Measurements from ENCODE around the gene SLC24A3. TPM values are rescaled to one million over a fixed set of nuclear protein-coding genes. Genes with fewer than 3 reads are reported as not detected.
A peak's percentile ranks its signal among the peaks of the same experiment; 100 is the strongest.

The SLC24A3 gene
- total RNA-seq, 1 donor from 2014 or later: 14.0 TPM

DNA sequence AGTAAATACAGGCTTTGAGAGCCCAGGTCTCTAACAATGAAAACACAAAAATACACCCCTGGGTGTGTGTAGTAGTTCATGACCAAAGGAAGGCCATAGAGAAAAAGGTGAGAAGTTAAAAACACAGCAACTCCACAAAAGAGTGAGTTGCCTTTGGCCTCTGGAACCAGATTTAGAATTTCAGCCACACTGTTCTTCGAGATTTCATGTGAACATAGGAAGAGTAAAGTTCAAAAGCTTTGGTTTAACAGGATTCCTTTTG is 502.1 kb downstream of the SLC24A3 start:
- TF ChIP-seq, protein P1, sequence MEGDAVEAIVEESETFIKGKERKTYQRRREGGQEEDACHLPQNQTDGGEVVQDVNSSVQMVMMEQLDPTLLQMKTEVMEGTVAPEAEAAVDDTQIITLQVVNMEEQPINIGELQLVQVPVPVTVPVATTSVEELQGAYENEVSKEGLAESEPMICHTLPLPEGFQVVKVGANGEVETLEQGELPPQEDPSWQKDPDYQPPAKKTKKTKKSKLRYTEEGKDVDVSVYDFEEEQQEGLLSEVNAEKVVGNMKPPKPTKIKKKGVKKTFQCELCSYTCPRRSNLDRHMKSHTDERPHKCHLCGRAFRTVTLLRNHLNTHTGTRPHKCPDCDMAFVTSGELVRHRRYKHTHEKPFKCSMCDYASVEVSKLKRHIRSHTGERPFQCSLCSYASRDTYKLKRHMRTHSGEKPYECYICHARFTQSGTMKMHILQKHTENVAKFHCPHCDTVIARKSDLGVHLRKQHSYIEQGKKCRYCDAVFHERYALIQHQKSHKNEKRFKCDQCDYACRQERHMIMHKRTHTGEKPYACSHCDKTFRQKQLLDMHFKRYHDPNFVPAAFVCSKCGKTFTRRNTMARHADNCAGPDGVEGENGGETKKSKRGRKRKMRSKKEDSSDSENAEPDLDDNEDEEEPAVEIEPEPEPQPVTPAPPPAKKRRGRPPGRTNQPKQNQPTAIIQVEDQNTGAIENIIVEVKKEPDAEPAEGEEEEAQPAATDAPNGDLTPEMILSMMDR (conservative IDR thresholded peaks at IDR 0.05): no peak
- Mint-ChIP-seq H3K36me3 (peaks cover 10% of the 10 kb centered on the region), H3K27ac (no peak overlapping the region), H3K27me3 (no peaks in the 10 kb centered on the region), H3K9me3 (no peaks in the 10 kb centered on the region), H3K4me3 (no peak overlapping the region), H3K4me1 (ENCODE audit: unreplicated experiment) (peaks cover 36% of the 10 kb centered on the region)
- no peak for DNase-seq (ENCODE audit: extremely low spot score, unreplicated experiment)

DNA sequence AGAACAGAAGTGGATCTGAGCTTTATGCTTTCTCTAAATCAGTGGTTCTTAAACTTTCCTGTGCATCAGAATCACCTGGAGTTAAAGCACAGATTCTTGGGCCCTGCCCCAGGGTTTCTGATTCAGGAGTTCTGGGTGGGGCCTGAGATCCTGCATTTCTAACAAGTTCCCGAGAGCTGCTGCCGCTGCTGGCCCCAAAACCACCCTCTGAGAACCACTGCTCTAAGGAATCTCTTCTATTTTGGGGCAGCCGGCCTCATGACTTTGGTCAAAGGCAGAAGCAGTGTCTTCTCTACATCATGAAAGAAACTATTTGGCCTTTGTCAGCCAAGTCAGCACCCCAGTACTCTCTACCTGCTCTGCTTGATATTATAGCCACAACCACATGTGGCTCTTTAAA is 503.5 kb downstream of the SLC24A3 start:
- Mint-ChIP-seq H3K4me3 (no peak overlapping the region), H3K4me1 (ENCODE audit: unreplicated experiment) (peaks cover 23% of the 10 kb centered on the region), H3K36me3 (peaks cover 10% of the 10 kb centered on the region), H3K9me3 (no peaks in the 10 kb centered on the region), H3K27ac (no peak overlapping the region), H3K27me3 (no peaks in the 10 kb centered on the region)
- no peak for DNase-seq (ENCODE audit: extremely low spot score, unreplicated experiment)
- TF ChIP-seq, protein P1 (conservative IDR thresholded peaks at IDR 0.05): no peak

DNA sequence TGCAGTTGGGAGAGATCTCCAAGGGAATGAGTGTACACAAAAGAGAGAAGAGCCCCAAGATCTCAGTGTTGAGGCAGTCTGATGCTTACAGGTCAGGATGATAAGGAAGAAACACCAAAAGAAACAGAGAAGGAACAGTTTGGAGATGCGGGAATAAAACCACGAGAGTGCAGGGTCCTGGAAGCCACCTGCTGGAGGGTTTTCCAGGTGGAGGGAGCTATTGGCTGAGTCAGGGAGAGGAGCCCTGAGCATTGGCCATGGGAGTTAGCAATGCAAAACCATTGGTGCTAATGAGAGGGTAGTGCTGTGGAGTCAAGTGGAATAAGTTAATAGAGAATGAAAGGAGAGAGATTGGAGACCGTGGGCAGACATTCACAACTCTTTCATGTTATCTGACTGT is 506.4 kb downstream of the SLC24A3 start:
- H3K4me1 Mint-ChIP-seq (ENCODE audit: unreplicated experiment): peaks cover 4% of the 10 kb centered on the region
- H3K9me3 Mint-ChIP-seq: no peaks in the 10 kb centered on the region
- peaks cover 10% of the 10 kb centered on the region for H3K36me3 Mint-ChIP-seq
- H3K4me3 Mint-ChIP-seq: no peak overlapping the region
- peak overlapping the region; percentile 46 for H3K27ac Mint-ChIP-seq
- TF ChIP-seq, protein P1 (conservative IDR thresholded peaks at IDR 0.05): no peak
- H3K27me3 Mint-ChIP-seq: no peaks in the 10 kb centered on the region
- DNase-seq (ENCODE audit: extremely low spot score, unreplicated experiment): no peak

DNA sequence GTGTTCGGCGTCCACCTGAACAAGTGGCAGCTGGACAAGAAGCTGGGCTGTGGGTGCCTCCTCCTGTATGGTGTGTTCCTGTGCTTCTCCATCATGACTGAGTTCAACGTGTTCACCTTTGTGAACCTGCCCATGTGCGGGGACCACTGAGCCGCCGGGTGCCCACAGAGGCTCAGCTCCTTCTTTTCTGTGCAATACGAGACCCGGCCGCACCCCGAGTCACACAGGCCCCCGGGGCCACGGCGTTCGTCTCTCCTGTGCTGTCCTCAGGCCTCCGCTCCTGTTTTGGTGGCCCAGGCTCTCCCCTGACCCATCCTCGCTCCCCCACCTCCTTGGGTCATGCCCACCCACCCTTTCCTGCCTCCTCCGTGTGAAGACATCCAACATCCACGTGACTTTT is 508.5 kb downstream of the SLC24A3 start:
- no peaks in the 10 kb centered on the region for H3K4me1 Mint-ChIP-seq (ENCODE audit: unreplicated experiment)
- TF ChIP-seq, protein P1 (conservative IDR thresholded peaks at IDR 0.05): no peak
- no peak overlapping the region for H3K27ac Mint-ChIP-seq
- H3K9me3 Mint-ChIP-seq: no peaks in the 10 kb centered on the region
- H3K4me3 Mint-ChIP-seq: no peak overlapping the region
- H3K36me3 Mint-ChIP-seq: peaks cover 7% of the 10 kb centered on the region
- no peak for DNase-seq (ENCODE audit: extremely low spot score, unreplicated experiment)
- H3K27me3 Mint-ChIP-seq: no peaks in the 10 kb centered on the region

DNA sequence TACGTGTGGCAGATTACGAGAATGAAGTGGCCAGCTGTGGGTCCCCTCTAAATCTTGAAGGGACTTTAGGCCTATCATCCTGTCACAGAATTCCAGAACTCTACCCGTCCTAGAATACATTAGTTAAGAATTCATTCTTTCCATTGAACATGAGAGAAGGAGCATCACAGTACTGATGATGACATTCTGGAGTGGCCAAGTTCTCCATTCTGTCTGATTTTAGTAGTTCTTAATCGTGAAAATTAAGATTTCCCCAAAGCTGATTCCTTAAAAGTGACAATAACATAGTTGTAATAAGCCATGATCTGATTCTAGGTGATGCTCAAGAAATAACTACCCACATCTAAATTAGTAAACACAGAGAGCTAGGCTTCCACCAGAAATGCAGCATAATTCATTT is 510.6 kb downstream of the SLC24A3 start:
- Mint-ChIP-seq H3K4me1 (ENCODE audit: unreplicated experiment) (no peaks in the 10 kb centered on the region), H3K27me3 (no peaks in the 10 kb centered on the region), H3K9me3 (no peaks in the 10 kb centered on the region), H3K36me3 (peaks cover 4% of the 10 kb centered on the region), H3K27ac (no peak overlapping the region), H3K4me3 (no peak overlapping the region)
- TF ChIP-seq, protein P1 (conservative IDR thresholded peaks at IDR 0.05): no peak
- no peak for DNase-seq (ENCODE audit: extremely low spot score, unreplicated experiment)

DNA sequence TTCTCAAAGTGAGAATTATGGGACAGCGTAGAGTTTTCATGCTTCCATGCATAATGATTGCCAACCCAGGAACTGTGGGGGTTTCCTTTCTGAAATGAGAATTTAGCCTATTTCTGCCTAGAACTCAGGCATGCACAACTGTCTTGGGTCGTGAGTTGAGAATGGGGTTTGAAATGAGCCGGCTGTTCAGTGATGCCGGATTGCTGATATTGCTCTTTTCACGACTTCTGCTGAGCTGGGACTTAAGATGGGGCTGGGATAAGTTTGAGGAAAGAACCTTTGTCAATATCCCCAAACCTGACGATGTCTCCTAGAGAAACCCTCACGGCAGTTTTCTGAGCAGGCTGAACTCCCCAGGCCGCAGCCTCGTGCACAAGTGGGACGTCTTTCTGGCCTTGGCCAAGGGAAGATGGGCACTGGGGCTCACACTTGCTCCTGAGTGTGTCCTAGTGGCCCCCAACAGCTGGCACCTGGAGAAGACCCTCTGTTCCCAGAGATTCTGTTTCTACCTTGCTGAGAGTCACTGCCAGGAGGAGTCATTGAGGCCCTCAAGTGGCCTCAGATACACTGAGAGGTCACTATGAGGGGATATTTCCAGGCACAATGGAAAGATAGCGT is 511.5 kb downstream of the SLC24A3 start:
- no peaks in the 10 kb centered on the region for H3K36me3 Mint-ChIP-seq
- H3K4me1 Mint-ChIP-seq (ENCODE audit: unreplicated experiment): no peaks in the 10 kb centered on the region
- H3K27ac Mint-ChIP-seq: no peak overlapping the region
- H3K9me3 Mint-ChIP-seq: no peaks in the 10 kb centered on the region
- peak; percentile 24 for DNase-seq (ENCODE audit: extremely low spot score, unreplicated experiment)
- TF ChIP-seq, protein P1 (conservative IDR thresholded peaks at IDR 0.05): no peak
- H3K27me3 Mint-ChIP-seq: no peaks in the 10 kb centered on the region
- H3K4me3 Mint-ChIP-seq: no peak overlapping the region

All from type B pancreatic cell (in vitro differentiated cells).